Neural crest cell (in vitro differentiated cells): Measurements from ENCODE around the gene GBP3. TPM values are rescaled to one million over a fixed set of nuclear protein-coding genes. Genes with fewer than 3 reads are reported as not detected.

Experiments
- DNase-seq: peaks from one replicate; pipeline ENCODE4 v3.0.0; 2021; ENCODE audit warnings: low read depth, mixed read lengths, low spot score
- H3K27ac Mint-ChIP-seq: one replicate; pipeline ENCODE4 v1.8.0; 2021; ENCODE audit warnings: mild to moderate bottlenecking, mixed read lengths; ENCODE audit not compliant: unreplicated experiment
- H3K27me3 Mint-ChIP-seq: 2 replicates; pipeline ENCODE4 v1.8.0; 2021; ENCODE audit warnings: low read depth, mild to moderate bottlenecking, mixed read lengths
- H3K36me3 Mint-ChIP-seq: 2 replicates; pipeline ENCODE4 v1.8.0; 2021; ENCODE audit warnings: low read depth, mild to moderate bottlenecking, mixed read lengths
- H3K4me1 Mint-ChIP-seq: 2 replicates; pipeline ENCODE4 v1.8.0; 2021; ENCODE audit warnings: mixed read lengths
- H3K4me3 Mint-ChIP-seq: one replicate; pipeline ENCODE4 v1.8.0; 2021; ENCODE audit warnings: mild to moderate bottlenecking, mixed read lengths
- H3K9me3 Mint-ChIP-seq: 2 replicates; pipeline ENCODE4 v1.8.0; 2021; ENCODE audit warnings: mixed read lengths
- total RNA-seq: library from RNA; stranded (reverse); gene quantifications from 2 replicates; pipeline ENCODE4 v1.2.1, GENCODE V29; 2021
- TF ChIP-seq, protein P1 (sequence below): fragments of 200-600 bp; sonication (generic); conservative IDR thresholded peaks from 2 replicates; pipeline ENCODE4 v1.5.0; 2021; ENCODE audit warnings: antibody characterized with exemption, mild to moderate bottlenecking

Gene GBP3
- total RNA-seq, 1 donor from 2014 or later, result not detected

DNA sequence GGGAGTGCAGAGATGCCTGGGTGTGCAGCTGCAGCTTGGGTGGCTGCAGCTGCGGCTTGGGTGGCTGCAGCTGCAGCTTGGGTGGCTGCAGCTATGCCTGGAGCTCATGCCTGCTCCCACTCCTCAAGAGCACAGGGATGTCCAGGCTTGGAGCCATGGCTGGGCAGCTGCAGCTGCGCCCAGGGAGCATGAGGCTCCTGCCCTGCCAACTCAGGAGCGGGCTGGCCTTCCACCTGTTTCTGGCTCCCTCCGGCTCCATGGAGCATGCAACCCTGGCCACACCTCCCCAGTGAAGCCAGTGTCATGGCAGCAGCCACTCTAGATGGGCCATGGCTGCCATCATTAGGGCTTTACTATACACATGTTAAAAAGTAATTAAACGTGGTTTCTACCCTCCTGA is 21.3 kb upstream of the GBP3 start:
- H3K27ac Mint-ChIP-seq, result no peak overlapping the region
- H3K27me3 Mint-ChIP-seq, result peaks cover 3% of the 10 kb centered on the region
- no peak for DNase-seq
- TF ChIP-seq, protein P1, sequence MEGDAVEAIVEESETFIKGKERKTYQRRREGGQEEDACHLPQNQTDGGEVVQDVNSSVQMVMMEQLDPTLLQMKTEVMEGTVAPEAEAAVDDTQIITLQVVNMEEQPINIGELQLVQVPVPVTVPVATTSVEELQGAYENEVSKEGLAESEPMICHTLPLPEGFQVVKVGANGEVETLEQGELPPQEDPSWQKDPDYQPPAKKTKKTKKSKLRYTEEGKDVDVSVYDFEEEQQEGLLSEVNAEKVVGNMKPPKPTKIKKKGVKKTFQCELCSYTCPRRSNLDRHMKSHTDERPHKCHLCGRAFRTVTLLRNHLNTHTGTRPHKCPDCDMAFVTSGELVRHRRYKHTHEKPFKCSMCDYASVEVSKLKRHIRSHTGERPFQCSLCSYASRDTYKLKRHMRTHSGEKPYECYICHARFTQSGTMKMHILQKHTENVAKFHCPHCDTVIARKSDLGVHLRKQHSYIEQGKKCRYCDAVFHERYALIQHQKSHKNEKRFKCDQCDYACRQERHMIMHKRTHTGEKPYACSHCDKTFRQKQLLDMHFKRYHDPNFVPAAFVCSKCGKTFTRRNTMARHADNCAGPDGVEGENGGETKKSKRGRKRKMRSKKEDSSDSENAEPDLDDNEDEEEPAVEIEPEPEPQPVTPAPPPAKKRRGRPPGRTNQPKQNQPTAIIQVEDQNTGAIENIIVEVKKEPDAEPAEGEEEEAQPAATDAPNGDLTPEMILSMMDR, result no peak
- H3K4me1 Mint-ChIP-seq, result no peaks in the 10 kb centered on the region
- H3K36me3 Mint-ChIP-seq, result no peaks in the 10 kb centered on the region
- no peaks in the 10 kb centered on the region for H3K9me3 Mint-ChIP-seq
- H3K4me3 Mint-ChIP-seq, result no peak overlapping the region

DNA sequence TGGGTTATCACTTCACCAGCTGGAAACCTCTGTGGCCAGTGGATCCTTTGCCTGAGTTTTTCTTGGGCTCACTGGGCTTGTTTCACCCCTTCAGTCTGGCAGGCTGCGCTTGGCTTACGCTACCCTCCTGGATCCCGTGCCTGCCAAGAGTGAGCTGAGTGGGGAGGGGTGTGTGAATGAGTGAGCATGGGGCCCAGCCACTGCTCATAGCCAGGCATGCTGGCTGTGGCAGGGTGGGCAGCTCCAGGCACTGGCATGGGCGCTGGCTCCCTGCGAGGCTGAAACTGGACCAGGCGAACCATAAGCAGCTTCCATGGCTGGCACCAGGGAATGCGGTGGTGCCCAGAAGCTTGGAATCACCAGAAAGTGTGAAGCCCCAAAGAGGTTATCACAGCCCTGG is 19.8 kb upstream of the GBP3 start:
- Mint-ChIP-seq H3K36me3 (no peaks in the 10 kb centered on the region), H3K9me3 (no peaks in the 10 kb centered on the region), H3K4me1 (no peaks in the 10 kb centered on the region), H3K27ac (no peak overlapping the region), H3K27me3 (peaks cover 3% of the 10 kb centered on the region), H3K4me3 (no peak overlapping the region)
- DNase-seq, result no peak
- TF ChIP-seq, protein P1, result no peak

DNA sequence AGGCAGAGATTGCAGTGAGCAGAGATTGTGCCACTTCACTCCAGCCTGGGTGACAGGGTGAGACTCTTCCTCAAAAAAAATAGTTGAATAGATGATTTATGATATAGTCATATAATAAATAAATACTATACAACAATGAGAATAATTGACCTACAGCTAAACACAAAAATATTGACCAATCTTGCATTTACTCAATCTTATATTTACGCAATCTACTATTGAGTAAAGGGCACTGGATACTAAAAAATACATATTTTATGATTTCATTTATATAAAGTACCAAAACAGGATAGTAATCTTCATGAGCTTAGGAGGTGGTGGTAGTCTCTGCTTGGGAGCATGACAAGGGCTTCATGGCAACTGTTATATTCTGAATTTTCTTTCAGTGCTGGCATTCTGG is 19.1 kb upstream of the GBP3 start:
- Mint-ChIP-seq H3K4me1 (no peaks in the 10 kb centered on the region), H3K27me3 (peaks cover 3% of the 10 kb centered on the region), H3K27ac (no peak overlapping the region), H3K4me3 (no peak overlapping the region), H3K9me3 (no peaks in the 10 kb centered on the region), H3K36me3 (no peaks in the 10 kb centered on the region)
- TF ChIP-seq, protein P1, result no peak
- no peak for DNase-seq

DNA sequence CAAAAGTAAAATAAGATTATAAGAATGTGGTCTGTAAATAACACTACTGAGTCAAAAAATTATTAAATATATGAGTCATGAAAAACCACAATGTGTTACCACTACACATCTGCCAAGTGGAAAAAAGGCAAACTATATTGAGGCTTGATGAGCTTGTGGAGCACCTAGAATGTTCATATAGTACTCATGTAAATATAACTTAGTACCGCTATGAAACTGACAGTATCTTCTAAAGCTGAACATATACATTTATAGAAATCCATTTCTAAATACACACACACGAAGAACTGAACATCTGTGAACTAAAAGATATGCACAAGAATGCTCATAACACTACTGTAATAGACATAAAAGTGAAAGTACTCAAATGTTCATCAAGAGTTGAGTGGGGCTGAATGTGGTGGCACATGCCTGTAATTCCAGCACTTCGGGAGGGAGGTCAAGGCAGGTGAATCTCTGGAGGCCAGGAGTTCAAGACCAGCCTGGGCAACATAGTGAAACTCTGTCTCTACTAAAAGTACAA is 18.5 kb upstream of the GBP3 start:
- peaks cover 3% of the 10 kb centered on the region for H3K27me3 Mint-ChIP-seq
- H3K27ac Mint-ChIP-seq, result no peak overlapping the region
- H3K4me3 Mint-ChIP-seq, result no peak overlapping the region
- no peaks in the 10 kb centered on the region for H3K9me3 Mint-ChIP-seq
- H3K36me3 Mint-ChIP-seq, result no peaks in the 10 kb centered on the region
- no peak for DNase-seq
- no peaks in the 10 kb centered on the region for H3K4me1 Mint-ChIP-seq
- TF ChIP-seq, protein P1, result no peak

DNA sequence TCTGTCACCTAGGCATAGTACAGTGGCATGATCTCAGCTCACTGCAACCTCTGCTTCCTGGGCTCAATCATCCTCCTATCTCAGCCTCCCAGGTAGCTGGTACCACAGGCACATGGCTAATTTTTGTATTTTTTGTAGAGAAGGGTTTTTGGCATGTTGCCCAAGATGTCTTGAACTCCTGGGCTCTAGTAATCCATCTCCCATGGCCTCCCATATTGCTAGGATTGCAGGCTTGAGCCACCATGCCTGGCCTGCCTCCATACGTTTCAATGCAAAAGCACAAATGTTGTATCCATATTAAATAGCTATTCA is 17.6 kb upstream of the GBP3 start:
- H3K4me3 Mint-ChIP-seq, result no peak overlapping the region
- no peaks in the 10 kb centered on the region for H3K4me1 Mint-ChIP-seq
- TF ChIP-seq, protein P1, result no peak
- DNase-seq, result no peak
- H3K36me3 Mint-ChIP-seq, result no peaks in the 10 kb centered on the region
- H3K27ac Mint-ChIP-seq, result no peak overlapping the region
- H3K27me3 Mint-ChIP-seq, result peaks cover 3% of the 10 kb centered on the region
- H3K9me3 Mint-ChIP-seq, result no peaks in the 10 kb centered on the region

DNA sequence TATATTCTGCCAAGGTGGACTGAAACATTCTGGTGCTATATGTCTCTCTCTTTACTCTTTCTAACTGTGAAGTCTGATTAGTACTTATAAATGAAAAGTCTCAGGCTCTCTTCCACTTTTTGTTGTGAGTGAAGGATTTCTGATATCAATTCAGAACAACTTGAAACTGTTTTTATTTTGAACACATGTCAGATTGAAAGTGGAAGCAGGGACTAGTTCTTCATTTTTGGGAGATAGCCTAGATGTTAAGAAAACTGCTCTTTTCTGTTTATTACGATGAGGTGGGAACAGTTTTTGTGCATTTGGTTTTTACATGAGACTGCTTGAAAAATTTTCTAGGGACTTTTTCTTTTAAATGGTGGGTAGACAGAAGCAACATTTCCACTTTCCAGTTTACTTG is 14.5 kb upstream of the GBP3 start:
- Mint-ChIP-seq H3K36me3 (no peaks in the 10 kb centered on the region), H3K27me3 (peaks cover 5% of the 10 kb centered on the region), H3K4me1 (no peaks in the 10 kb centered on the region), H3K27ac (no peak overlapping the region), H3K9me3 (peaks cover 3% of the 10 kb centered on the region), H3K4me3 (no peak overlapping the region)
- no peak for DNase-seq
- TF ChIP-seq, protein P1, result no peak
